Neural cell (in vitro differentiated cells): Measurements from ENCODE around the gene SLC35B4.

Experiments used
- EP300 ChIP-seq: fragments of 450-650 bp; conservative IDR thresholded peaks from 2 replicates; pipeline ENCODE4 v1.6.1; 2014; ENCODE audit warnings: antibody characterized with exemption, mild to moderate bottlenecking, moderate library complexity; ENCODE audit not compliant: poor library complexity, severe bottlenecking
- REST ChIP-seq: IDR thresholded peaks from 2 replicates; pipeline ENCODE4 v1.6.1; 2012; ENCODE audit warnings: borderline replicate concordance
- TF ChIP-seq, protein P1 (sequence below): fragments of 450-650 bp; IDR thresholded peaks from 2 replicates; pipeline ENCODE4 v1.5.1; 2014; ENCODE audit warnings: antibody characterized with exemption, mild to moderate bottlenecking, moderate library complexity; ENCODE audit not compliant: poor library complexity, severe bottlenecking

GRCh38 chr7:134364619-134365037 is 47.9 kb upstream of the SLC35B4 start:
- TF ChIP-seq REST (no peak), EP300 (no peak)
- TF ChIP-seq, protein P1, sequence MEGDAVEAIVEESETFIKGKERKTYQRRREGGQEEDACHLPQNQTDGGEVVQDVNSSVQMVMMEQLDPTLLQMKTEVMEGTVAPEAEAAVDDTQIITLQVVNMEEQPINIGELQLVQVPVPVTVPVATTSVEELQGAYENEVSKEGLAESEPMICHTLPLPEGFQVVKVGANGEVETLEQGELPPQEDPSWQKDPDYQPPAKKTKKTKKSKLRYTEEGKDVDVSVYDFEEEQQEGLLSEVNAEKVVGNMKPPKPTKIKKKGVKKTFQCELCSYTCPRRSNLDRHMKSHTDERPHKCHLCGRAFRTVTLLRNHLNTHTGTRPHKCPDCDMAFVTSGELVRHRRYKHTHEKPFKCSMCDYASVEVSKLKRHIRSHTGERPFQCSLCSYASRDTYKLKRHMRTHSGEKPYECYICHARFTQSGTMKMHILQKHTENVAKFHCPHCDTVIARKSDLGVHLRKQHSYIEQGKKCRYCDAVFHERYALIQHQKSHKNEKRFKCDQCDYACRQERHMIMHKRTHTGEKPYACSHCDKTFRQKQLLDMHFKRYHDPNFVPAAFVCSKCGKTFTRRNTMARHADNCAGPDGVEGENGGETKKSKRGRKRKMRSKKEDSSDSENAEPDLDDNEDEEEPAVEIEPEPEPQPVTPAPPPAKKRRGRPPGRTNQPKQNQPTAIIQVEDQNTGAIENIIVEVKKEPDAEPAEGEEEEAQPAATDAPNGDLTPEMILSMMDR: no peak
